GM13976 (cell line): ENCODE data around the gene ADPRM.

ENCODE experiments used
- DNase-seq: peaks from one replicate; pipeline ENCODE4 v3.0.0; 2012; ENCODE audit warnings: low spot score
- in situ Hi-C: fragments of 300-500 bp; cut with MboI; formaldehyde crosslinking; loops from one replicate; pipeline ENCODE4 v1.12.0; 2022; ENCODE audit warnings: low sequenced_read_pairs, mixed read lengths, inconsistent platforms; ENCODE audit not compliant: unreplicated experiment
- TF ChIP-seq, protein P1 (sequence below): IDR thresholded peaks from 2 replicates; pipeline ENCODE4 v1.5.1; 2012; ENCODE audit warnings: borderline replicate concordance, mild to moderate bottlenecking; ENCODE audit not compliant: insufficient read depth; ENCODE audit errors: extremely low read depth, missing control alignments, control extremely low read depth

The ADPRM gene, protein sequence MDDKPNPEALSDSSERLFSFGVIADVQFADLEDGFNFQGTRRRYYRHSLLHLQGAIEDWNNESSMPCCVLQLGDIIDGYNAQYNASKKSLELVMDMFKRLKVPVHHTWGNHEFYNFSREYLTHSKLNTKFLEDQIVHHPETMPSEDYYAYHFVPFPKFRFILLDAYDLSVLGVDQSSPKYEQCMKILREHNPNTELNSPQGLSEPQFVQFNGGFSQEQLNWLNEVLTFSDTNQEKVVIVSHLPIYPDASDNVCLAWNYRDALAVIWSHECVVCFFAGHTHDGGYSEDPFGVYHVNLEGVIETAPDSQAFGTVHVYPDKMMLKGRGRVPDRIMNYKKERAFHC

DNA sequence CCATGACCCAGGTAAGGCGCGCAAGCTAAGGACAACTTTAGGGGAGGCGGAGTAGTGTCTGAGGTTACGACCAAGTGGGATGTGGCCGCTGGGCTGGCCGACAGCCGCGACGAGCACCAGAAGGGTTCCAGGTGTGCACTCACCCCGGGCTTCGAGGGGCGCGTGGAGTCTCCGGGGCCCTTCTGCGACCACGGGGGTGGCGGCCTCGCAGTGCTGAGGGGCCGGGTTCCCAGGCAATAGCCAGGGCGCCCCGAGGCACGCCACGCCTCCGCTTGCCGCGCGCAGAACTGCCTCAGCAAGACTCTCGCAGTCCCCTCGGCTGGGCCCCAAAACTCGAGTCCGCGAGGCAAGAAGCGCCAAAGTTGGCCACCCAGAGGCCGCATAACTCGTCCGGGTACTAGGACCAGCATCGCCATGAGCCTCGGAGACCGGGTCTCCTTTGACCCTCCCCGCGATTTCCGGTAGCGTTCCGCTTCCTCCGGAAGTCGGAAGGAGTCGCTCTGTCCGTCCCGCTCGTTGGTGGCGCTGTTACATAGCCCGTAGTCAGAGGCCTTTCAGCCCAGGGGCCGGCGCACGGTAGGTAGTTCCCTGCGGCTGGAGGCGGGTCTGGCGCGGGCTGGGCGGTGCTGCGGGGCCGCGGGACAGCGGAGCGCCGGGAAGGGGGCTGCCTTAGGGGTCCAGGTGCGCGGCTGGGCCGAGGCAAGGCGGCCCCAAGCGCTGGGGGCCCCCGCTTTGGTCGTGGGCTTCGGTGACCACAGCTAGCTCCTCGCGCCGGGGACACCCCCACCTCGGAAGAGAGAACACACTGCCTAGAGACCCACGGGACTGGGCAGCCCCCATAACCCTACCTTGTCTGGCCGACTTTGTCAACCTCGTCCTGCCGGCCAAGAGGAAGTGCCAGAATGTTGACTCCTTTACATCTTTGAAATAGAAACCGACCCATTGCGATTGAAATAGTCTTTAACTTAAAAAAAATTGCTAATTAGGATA, at the start of gene ADPRM, which contains the start of gene SCO1:
Gene ADPRM (plus strand): TSS at position 503 of the 990 bp plus-strand sequence. CDS start 7,333 bp downstream, outside the sequence.
Gene SCO1 (minus strand): TSS at position 442 of the 990 bp plus-strand sequence. CDS start 26 bp downstream, at position 416.
- peak; percentile 94 for DNase-seq
- in situ Hi-C loops = no loop called here
- TF ChIP-seq, protein P1, sequence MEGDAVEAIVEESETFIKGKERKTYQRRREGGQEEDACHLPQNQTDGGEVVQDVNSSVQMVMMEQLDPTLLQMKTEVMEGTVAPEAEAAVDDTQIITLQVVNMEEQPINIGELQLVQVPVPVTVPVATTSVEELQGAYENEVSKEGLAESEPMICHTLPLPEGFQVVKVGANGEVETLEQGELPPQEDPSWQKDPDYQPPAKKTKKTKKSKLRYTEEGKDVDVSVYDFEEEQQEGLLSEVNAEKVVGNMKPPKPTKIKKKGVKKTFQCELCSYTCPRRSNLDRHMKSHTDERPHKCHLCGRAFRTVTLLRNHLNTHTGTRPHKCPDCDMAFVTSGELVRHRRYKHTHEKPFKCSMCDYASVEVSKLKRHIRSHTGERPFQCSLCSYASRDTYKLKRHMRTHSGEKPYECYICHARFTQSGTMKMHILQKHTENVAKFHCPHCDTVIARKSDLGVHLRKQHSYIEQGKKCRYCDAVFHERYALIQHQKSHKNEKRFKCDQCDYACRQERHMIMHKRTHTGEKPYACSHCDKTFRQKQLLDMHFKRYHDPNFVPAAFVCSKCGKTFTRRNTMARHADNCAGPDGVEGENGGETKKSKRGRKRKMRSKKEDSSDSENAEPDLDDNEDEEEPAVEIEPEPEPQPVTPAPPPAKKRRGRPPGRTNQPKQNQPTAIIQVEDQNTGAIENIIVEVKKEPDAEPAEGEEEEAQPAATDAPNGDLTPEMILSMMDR = peak; percentile 29

DNA sequence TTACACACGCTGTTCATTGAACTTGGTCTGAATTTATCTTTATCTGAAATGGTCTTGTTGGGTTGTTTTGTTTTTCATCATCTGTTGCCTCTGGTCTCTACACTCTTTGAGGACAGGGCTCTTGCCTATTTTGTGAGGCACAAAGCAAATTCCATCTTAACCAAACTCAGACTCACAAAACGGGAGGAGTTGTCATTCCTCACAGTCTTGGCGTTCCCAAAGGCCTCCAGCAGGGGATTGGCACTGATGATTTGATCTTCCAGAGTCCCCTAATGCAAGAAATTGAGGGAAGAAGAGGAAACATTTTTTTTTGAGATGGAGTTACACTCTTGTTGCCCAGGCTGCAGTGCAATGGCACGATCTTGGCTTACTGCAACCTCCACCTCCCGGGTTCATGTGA, 49.0 kb upstream of the ADPRM start:
- TF ChIP-seq, protein P1 = no peak
- in situ Hi-C loops = loop anchor here (10.0 kb wide), 1 partner anchor 196 kb away; no protein-coding TSS in a partner anchor

DNA sequence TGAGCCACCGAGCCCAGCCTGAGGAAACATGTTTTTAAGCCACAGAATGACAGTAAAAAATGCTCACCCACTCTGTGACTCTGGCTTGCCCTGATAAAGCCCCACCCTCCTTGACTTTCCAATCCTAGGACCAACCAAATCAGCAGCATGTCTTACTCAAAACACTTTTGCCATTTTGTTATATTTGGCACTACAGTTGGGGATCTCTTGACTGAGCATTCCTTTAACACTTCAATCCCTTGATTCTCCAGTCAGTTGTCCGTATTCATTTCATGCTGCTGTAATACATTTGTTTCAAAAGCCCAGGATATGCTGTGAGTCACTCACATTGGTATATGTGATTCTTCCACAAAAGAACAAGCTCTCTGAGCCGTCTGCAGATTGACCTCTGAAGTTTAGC, 48.4 kb upstream of the ADPRM start:
- no peak for DNase-seq
- TF ChIP-seq, protein P1 = no peak
- in situ Hi-C loops = loop anchor here (10.0 kb wide), 1 partner anchor 196 kb away; no protein-coding TSS in a partner anchor

More for the DNA sequence above, 49.0 kb upstream of the ADPRM start:
- no peak for DNase-seq

DNA sequence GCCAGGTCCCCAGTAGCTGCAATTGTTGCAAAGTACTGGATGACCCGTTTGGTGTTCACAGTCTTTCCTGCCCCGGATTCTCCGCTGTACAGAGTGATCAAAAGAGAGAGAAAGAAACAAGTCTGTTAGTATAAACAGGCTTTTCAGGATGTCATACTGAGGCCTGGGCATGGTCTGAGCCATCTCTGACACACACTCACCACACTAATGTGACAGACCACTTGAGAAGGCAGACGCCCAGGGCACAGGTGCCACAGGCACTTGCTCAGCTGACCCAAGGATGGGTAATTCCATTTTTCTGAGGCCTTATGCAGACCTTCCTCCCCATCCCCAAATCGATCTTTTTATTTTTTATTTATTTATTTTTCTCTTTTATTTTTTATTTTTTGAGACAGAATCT, 47.8 kb upstream of the ADPRM start:
- no peak for DNase-seq
- in situ Hi-C loops = loop anchor here (10.0 kb wide), 1 partner anchor 195 kb away; no protein-coding TSS in a partner anchor
- TF ChIP-seq, protein P1 = no peak

DNA sequence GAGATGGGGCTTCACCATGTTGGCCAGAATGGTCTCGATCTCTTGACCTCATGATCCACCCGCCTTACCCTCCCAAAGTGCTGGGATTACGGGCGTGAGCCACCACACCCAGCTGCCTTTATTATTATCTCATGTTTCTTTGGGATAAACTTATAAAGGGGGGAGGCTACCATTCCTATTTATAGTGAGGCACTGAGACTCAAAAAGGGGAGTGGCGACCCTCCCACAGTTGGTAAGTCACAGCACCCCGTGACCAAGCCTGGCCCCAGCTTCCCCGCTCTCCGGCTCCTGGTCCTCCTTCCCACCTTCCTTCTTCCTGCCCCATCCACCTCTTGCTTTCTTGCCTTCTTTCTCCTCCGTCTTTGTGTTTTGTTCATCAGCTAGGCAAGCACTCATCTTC, 45.5 kb upstream of the ADPRM start:
- TF ChIP-seq, protein P1 = no peak
- DNase-seq = no peak
- in situ Hi-C loops = no loop called here
